ENCODE data around the gene NFIA. TPM values are rescaled to one million over a fixed set of nuclear protein-coding genes. Genes with fewer than 3 reads are reported as not detected.

Gene NFIA
- total RNA-seq, 2 experiments from 2014 or later: 0.98 to 1.1 TPM

DNA sequence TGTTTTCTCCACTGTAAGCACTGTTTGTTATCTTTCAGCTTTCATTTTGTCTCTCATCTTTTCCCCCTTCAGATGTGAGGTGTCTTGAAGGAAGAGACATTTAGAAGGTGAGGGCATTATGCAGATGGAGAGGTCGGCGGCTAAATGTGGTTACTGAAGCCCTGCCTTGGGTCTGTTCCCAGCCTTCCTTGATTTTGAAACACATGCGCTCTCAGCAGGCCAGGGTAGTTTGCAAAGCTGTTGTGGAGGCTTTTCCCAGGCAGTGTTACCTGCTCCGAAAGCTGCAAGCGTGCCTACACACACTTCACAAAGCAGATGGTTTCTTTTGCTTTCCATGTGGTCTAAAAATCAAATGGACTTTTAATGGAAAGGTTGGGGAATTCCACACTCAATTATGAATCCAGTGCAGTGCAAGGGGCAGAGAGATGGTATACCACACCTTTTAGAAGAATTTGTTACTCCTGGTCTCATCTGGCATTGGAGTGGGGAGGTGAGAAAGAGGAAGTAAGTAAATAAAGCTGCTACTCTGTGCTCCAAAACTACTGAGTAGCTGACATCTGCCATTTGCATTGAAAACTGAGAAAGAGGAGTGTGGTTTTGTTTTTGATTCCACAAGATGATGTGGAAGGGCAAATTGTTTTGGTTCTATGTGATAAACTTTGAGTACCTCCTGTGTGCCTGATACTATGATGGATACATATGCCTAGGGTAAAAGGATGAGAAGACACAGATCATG is 91.9 kb downstream of the NFIA start:
- intact Hi-C loops (cut with micrococcal nuclease): no loop called here
- DNase-seq: no peak
- Mint-ChIP-seq H3K9me3 (no peaks in the 10 kb centered on the region), H3K36me3 (ENCODE audit: low read depth) (no peaks in the 10 kb centered on the region), H3K4me1 (ENCODE audit: low read depth) (no peaks in the 10 kb centered on the region), H3K27me3 (ENCODE audit: low read depth) (peaks cover 2% of the 10 kb centered on the region), H3K27ac (no peak overlapping the region), H3K4me3 (no peak overlapping the region)
- CTCF ChIA-PET: no interaction called here

- CTCF ChIA-PET: no interaction called here
- H3K4me3 Mint-ChIP-seq: no peak overlapping the region
- intact Hi-C loops (cut with micrococcal nuclease): no loop called here
These were observed 93.6 kb downstream of the NFIA start for GRCh38 chr1:61175976-61176375.

GRCh38 chr1:61181067-61182038 is 99.0 kb downstream of the NFIA start:
- intact Hi-C loops (cut with micrococcal nuclease): no loop called here
- CTCF ChIA-PET: no interaction called here
- Mint-ChIP-seq H3K9me3 (no peaks in the 10 kb centered on the region), H3K27me3 (ENCODE audit: low read depth) (no peaks in the 10 kb centered on the region), H3K27ac (no peak overlapping the region), H3K36me3 (ENCODE audit: low read depth) (no peaks in the 10 kb centered on the region), H3K4me3 (no peak overlapping the region), H3K4me1 (ENCODE audit: low read depth) (no peaks in the 10 kb centered on the region)
- DNase-seq: no peak

More at GRCh38 chr1:61175976-61176375, 93.6 kb downstream of the NFIA start:
- H3K9me3 Mint-ChIP-seq: no peaks in the 10 kb centered on the region
- H3K27ac Mint-ChIP-seq: no peak overlapping the region
- DNase-seq: no peak
- H3K27me3 Mint-ChIP-seq (ENCODE audit: low read depth): peaks cover 2% of the 10 kb centered on the region
- no peaks in the 10 kb centered on the region for H3K36me3 Mint-ChIP-seq (ENCODE audit: low read depth)
- no peaks in the 10 kb centered on the region for H3K4me1 Mint-ChIP-seq (ENCODE audit: low read depth)

GRCh38 chr1:61182049-61182448 is 99.7 kb downstream of the NFIA start:
- H3K9me3 Mint-ChIP-seq: no peaks in the 10 kb centered on the region
- intact Hi-C loops (cut with micrococcal nuclease): no loop called here
- DNase-seq: no peak
- CTCF ChIA-PET: no interaction called here
- H3K27me3 Mint-ChIP-seq (ENCODE audit: low read depth): no peaks in the 10 kb centered on the region
- no peak overlapping the region for H3K27ac Mint-ChIP-seq
- H3K36me3 Mint-ChIP-seq (ENCODE audit: low read depth): no peaks in the 10 kb centered on the region
- no peak overlapping the region for H3K4me3 Mint-ChIP-seq
- H3K4me1 Mint-ChIP-seq (ENCODE audit: low read depth): no peaks in the 10 kb centered on the region

DNA sequence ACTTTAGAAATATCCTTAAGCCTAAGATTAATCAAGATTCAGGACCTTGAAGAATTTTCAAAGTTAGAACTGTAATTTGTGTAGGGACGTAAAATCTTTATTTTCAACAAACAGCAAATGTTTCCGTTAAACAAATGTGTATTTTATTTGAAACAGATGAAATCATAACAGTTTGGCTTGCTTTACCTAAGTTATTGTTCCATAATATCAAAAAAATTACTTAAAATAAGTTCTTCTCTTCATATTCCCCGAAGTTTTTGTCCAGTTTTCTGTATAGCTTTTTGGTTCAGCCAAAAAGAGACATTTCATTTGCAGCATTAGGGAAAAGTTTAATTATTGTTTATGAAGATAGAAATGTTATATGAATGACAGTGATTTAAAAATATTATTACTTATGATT is 100.1 kb downstream of the NFIA start:
- intact Hi-C loops (cut with micrococcal nuclease): no loop called here
- CTCF ChIA-PET: no interaction called here
- DNase-seq: no peak
- H3K27ac Mint-ChIP-seq: no peak overlapping the region
- no peaks in the 10 kb centered on the region for H3K27me3 Mint-ChIP-seq (ENCODE audit: low read depth)
- H3K4me3 Mint-ChIP-seq: no peak overlapping the region
- no peaks in the 10 kb centered on the region for H3K9me3 Mint-ChIP-seq
- H3K36me3 Mint-ChIP-seq (ENCODE audit: low read depth): no peaks in the 10 kb centered on the region
- no peaks in the 10 kb centered on the region for H3K4me1 Mint-ChIP-seq (ENCODE audit: low read depth)

DNA sequence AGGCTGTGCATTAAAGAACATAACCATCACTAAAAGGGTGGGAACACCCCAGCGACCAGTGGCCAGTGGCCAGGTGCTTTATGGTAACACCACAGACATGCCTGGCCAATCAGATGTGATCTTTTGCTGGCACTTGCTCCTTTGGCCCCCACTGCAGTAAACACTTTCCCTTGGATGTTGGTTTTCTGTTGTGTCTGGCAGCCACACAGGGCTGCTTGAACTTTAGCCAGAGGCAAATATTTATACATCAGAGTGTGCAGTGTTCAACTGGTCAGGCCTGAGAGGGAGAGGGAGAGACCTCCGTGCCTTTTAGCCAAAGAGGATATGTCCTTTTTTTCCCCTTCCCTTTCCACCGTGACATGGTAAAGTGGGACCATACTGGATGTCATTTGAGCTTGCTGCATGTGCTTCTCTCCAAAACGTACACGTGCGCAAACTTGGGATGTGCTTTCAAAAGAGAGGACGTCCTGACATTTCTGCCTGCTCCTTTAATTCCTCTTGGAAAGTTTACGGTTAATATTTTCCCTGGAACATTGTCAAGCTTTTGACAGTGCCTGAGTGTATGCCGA is 101.2 kb downstream of the NFIA start:
- H3K4me3 Mint-ChIP-seq: no peak overlapping the region
- no peaks in the 10 kb centered on the region for H3K4me1 Mint-ChIP-seq (ENCODE audit: low read depth)
- DNase-seq: no peak
- no peaks in the 10 kb centered on the region for H3K9me3 Mint-ChIP-seq
- H3K27me3 Mint-ChIP-seq (ENCODE audit: low read depth): no peaks in the 10 kb centered on the region
- intact Hi-C loops (cut with micrococcal nuclease): no loop called here
- no peak overlapping the region for H3K27ac Mint-ChIP-seq
- H3K36me3 Mint-ChIP-seq (ENCODE audit: low read depth): no peaks in the 10 kb centered on the region
- CTCF ChIA-PET: no interaction called here

DNA sequence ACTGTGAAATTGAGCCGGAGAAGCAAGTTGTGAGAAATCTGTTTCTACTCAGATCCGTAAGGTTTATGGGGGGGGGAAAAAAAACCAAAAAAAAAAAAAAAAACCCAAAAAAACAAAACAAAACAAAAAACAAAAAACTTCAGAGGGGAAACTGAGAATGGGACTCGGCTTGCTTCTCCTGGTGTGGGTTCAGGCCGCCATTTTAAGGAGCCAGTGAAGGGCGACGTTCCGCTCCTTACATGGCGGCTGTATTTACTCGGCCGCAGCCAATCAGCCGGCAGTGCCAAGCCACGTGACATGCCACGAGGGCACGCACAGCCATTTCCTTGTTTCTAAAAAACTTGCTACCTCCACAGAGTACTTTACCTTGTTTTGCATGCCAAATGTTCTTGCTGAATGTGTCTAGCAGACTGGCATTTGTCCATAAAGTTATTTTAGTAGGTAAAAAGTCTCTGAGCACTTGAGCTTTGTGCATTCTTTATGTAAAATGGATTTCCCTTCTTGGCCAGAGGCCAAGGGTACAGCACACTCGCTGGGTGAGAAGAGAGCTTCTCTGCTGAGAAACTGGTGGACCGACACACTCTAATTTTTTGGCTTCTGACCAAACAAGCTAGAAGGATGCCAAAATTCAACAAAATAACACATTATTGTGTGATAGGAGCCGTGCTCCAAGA is 101.8 kb downstream of the NFIA start:
- Mint-ChIP-seq H3K27ac (no peak overlapping the region), H3K9me3 (no peaks in the 10 kb centered on the region), H3K4me1 (ENCODE audit: low read depth) (no peaks in the 10 kb centered on the region), H3K36me3 (ENCODE audit: low read depth) (no peaks in the 10 kb centered on the region), H3K4me3 (no peak overlapping the region), H3K27me3 (ENCODE audit: low read depth) (no peaks in the 10 kb centered on the region)
- CTCF ChIA-PET: no interaction called here
- DNase-seq: no peak
- intact Hi-C loops (cut with micrococcal nuclease): no loop called here

GRCh38 chr1:61184714-61185106 is 102.3 kb downstream of the NFIA start:
- no peaks in the 10 kb centered on the region for H3K27me3 Mint-ChIP-seq (ENCODE audit: low read depth)
- CTCF ChIA-PET: no interaction called here
- no peaks in the 10 kb centered on the region for H3K9me3 Mint-ChIP-seq
- no peak for DNase-seq
- intact Hi-C loops (cut with micrococcal nuclease): no loop called here
- H3K36me3 Mint-ChIP-seq (ENCODE audit: low read depth): no peaks in the 10 kb centered on the region
- H3K27ac Mint-ChIP-seq: no peak overlapping the region
- H3K4me3 Mint-ChIP-seq: no peak overlapping the region
- no peaks in the 10 kb centered on the region for H3K4me1 Mint-ChIP-seq (ENCODE audit: low read depth)

DNA sequence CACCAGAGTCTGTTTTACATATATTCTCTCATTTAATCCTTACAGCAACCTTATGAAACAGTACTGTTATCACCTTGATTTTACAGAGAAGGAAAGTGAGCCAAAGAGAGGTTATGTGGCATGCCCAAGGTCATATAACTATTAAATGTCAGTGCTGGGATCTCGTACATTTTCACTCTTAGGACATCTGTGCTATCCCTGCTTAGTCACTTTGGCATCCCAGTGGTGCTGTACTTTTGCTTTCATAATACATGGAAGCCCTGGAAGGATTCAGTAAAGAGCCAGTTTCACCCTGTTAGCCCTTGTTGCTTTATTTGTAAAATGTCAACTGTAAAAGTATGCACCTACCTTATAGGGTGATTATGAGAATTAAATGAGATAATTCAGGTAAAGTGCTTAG is 104.4 kb downstream of the NFIA start:
- Mint-ChIP-seq H3K27ac (no peak overlapping the region), H3K4me3 (no peak overlapping the region)

GRCh38 chr1:61187352-61188086 is 105.2 kb downstream of the NFIA start:
- Mint-ChIP-seq H3K9me3 (no peaks in the 10 kb centered on the region), H3K27me3 (ENCODE audit: low read depth) (peaks cover 3% of the 10 kb centered on the region), H3K36me3 (ENCODE audit: low read depth) (no peaks in the 10 kb centered on the region), H3K4me1 (ENCODE audit: low read depth) (no peaks in the 10 kb centered on the region), H3K4me3 (no peak overlapping the region), H3K27ac (no peak overlapping the region)
- CTCF ChIA-PET: interaction anchor here (1.1 kb wide), 1 partner anchor 137 kb away, joined by 4 read pairs; no protein-coding TSS in a partner anchor
- no peak for DNase-seq
- intact Hi-C loops (cut with micrococcal nuclease): no loop called here

More for the DNA sequence above, 104.4 kb downstream of the NFIA start:
- Mint-ChIP-seq H3K4me1 (ENCODE audit: low read depth) (no peaks in the 10 kb centered on the region), H3K27me3 (ENCODE audit: low read depth) (peaks cover 3% of the 10 kb centered on the region), H3K9me3 (no peaks in the 10 kb centered on the region), H3K36me3 (ENCODE audit: low read depth) (no peaks in the 10 kb centered on the region)
- no peak for DNase-seq
- intact Hi-C loops (cut with micrococcal nuclease): no loop called here
- CTCF ChIA-PET: no interaction called here

- DNase-seq: no peak
- Mint-ChIP-seq H3K4me1 (ENCODE audit: low read depth) (no peaks in the 10 kb centered on the region), H3K27me3 (ENCODE audit: low read depth) (peaks cover 3% of the 10 kb centered on the region), H3K9me3 (no peaks in the 10 kb centered on the region), H3K27ac (no peak overlapping the region), H3K36me3 (ENCODE audit: low read depth) (no peaks in the 10 kb centered on the region), H3K4me3 (no peak overlapping the region)
- CTCF ChIA-PET: no interaction called here
- intact Hi-C loops (cut with micrococcal nuclease): no loop called here
These were observed 107.8 kb downstream of the NFIA start for GRCh38 chr1:61190153-61190552.
